CD4-positive, alpha-beta memory T cell (primary cell): ENCODE measurements around the gene ARL15. TPM values are rescaled to one million over a fixed set of nuclear protein-coding genes. Genes with fewer than 3 reads are reported as not detected.
A peak's percentile ranks its signal among the peaks of the same experiment; 100 is the strongest.

Source experiments
- CTCF ChIA-PET: fragments of 350-600 bp; sonication (Branson Sonifier 250); formaldehyde crosslinking; loops from one replicate; lab custom pipeline; 2021; ENCODE audit warnings: inconsistent platforms; ENCODE audit not compliant: partially characterized antibody; lab: Charles Lee
- POLR2A ChIA-PET: fragments of 350-600 bp; sonication (Branson Sonifier 250); formaldehyde crosslinking; loops from one replicate; lab custom pipeline; 2021; ENCODE audit not compliant: partially characterized antibody; lab: Charles Lee
- DNase-seq, 5 donors: peaks; one replicate each; pipeline versions ENCODE4 v3.0.0 to v3.0.0-alpha.2; 2020 to 2022; ENCODE audit warnings: mixed read lengths in 1 of 5
- H3K27ac ChIP-seq: one replicate; pipeline ENCODE4 v1.7.0; 2013; ENCODE audit warnings: low read depth, low read length
- H3K27me3 ChIP-seq: 2 replicates; pipeline ENCODE4 v1.7.0; 2013; ENCODE audit warnings: mild to moderate bottlenecking, low read length, moderate library complexity; ENCODE audit not compliant: insufficient read depth
- H3K36me3 ChIP-seq: 2 replicates; pipeline ENCODE4 v1.7.0; 2013; ENCODE audit warnings: mild to moderate bottlenecking, low read length, moderate library complexity; ENCODE audit not compliant: insufficient read depth
- H3K4me1 ChIP-seq: 2 replicates; pipeline ENCODE4 v1.7.0; 2013; ENCODE audit warnings: mild to moderate bottlenecking, low read length, moderate library complexity; ENCODE audit not compliant: insufficient read depth
- H3K4me3 ChIP-seq, 2 donors: one replicate each; pipeline ENCODE4 v1.7.0; 2013; ENCODE audit warnings: low read length in 2 of 2, mild to moderate bottlenecking in 1 of 2
- H3K9me3 ChIP-seq, 2 donors: one replicate each; pipeline ENCODE4 v1.7.0; 2013; ENCODE audit warnings: low read length in 2 of 2, control low read depth in 1 of 2; ENCODE audit not compliant: control insufficient read depth in 1 of 2
- H3K27ac Mint-ChIP-seq, 7 donors: one replicate each; pipeline ENCODE4 v1.8.0; 2020 to 2021; ENCODE audit warnings: mixed read lengths in 7 of 7, mild to moderate bottlenecking in 6 of 7, inconsistent platforms in 3 of 7, moderate library complexity in 3 of 7
- H3K27me3 Mint-ChIP-seq, 2 donors: one replicate each; pipeline ENCODE4 v1.8.0; 2020 to 2021; ENCODE audit warnings: mixed read lengths in 2 of 2
- H3K36me3 Mint-ChIP-seq, 2 donors: one replicate each; pipeline ENCODE4 v1.8.0; 2020 to 2021; ENCODE audit warnings: mixed read lengths in 2 of 2, inconsistent platforms in 1 of 2, mild to moderate bottlenecking in 1 of 2
- H3K4me1 Mint-ChIP-seq, 4 donors: one replicate each; pipeline ENCODE4 v1.8.0; 2020 to 2021; ENCODE audit warnings: mixed read lengths in 4 of 4, mild to moderate bottlenecking in 1 of 4
- H3K4me3 Mint-ChIP-seq, 8 donors: one replicate each; pipeline ENCODE4 v1.8.0; 2020 to 2021; ENCODE audit warnings: mixed read lengths in 8 of 8, mild to moderate bottlenecking in 7 of 8, moderate library complexity in 6 of 8, inconsistent platforms in 3 of 8
- H3K9me3 Mint-ChIP-seq, 8 donors: one replicate each; pipeline ENCODE4 v1.8.0; 2020 to 2021; ENCODE audit warnings: mixed read lengths in 8 of 8, mild to moderate bottlenecking in 5 of 8, inconsistent platforms in 3 of 8, moderate library complexity in 1 of 8
- intact Hi-C: fragments of 100-400 bp; cut with micrococcal nuclease; formaldehyde crosslinking; loops from one replicate; pipeline ENCODE4 v1.15.1; 2023
- polyA plus RNA-seq, 2 donors: library from polyadenylated mRNA; unstranded; fragments of 300-500 nt; fragmentation: Illumina TruSeq; gene quantifications; one replicate each; pipeline ENCODE4 v1.2.3, GENCODE V29; 2021
- total RNA-seq, 2 experiments: library from RNA; stranded (reverse); gene quantifications; one replicate each; pipeline ENCODE4 v1.2.3, GENCODE V29; 2021

The ARL15 gene
- total and polyA plus RNA-seq, 4 experiments from 2014 or later = 14.0 to 29.8 (median 14.7) TPM

DNA sequence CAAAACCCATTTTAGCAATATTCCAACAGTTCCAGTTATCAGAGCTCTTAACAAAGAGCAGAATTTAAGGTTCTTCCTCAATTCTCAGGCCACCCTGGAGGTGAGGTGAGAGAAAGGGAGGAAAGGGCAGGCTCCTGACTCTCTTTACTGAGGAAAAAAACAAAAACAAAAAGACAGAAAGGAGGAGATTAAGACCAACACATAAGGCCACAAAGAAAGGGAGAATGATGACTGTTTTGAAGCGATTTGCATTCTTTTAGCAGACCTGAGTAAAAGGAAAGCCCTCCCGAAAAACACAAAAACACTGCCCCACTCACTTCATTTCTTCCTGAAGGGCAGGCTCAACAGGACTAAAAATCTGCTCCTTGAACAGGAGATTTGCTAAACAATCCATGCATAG, 300.5 kb downstream of the ARL15 start:
- DNase-seq = no peak
- Mint-ChIP-seq H3K27me3 (no peaks in the 10 kb centered on the region), H3K4me3 (no peak overlapping the region), H3K4me1 (no peaks in the 10 kb centered on the region), H3K27ac (no peak overlapping the region), H3K36me3 (peaks cover 14 to 23% of the 10 kb centered on the region in 2 donors), H3K9me3 (peaks cover 0 to 14% (median 9%) of the 10 kb centered on the region in 8 donors)
- CTCF ChIA-PET = no interaction called here
- POLR2A ChIA-PET = no interaction called here
- Histone ChIP-seq H3K4me1 (no peaks in the 10 kb centered on the region), H3K36me3 (no peaks in the 10 kb centered on the region), H3K27ac (no peak overlapping the region), H3K4me3 (no peak overlapping the region), H3K27me3 (no peaks in the 10 kb centered on the region), H3K9me3 (peaks cover 0 to 4% of the 10 kb centered on the region in 2 donors)
- intact Hi-C loops = no loop called here

DNA sequence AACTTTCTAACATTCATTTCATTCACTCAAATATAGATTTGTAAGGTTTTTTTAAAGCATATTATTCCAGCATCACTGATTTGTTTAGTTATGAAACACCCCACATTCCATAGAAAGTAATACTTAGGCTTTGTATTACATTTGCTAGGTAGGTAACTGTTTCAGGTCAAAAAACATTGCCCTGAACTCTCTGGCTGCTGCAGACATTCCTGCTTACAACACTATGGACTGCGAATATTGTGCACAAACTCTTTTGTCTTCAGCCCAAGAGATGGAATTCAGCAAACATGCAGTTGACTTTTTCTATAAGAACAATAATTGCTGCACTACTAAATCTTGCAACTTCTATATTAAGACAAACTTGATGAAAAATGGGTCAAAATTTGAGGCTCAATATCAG, 301.0 kb downstream of the ARL15 start:
- ChIA-PET CTCF (no interaction called here), POLR2A (no interaction called here)
- H3K36me3 Mint-ChIP-seq = peaks cover 11 to 23% of the 10 kb centered on the region in 2 donors

DNA sequence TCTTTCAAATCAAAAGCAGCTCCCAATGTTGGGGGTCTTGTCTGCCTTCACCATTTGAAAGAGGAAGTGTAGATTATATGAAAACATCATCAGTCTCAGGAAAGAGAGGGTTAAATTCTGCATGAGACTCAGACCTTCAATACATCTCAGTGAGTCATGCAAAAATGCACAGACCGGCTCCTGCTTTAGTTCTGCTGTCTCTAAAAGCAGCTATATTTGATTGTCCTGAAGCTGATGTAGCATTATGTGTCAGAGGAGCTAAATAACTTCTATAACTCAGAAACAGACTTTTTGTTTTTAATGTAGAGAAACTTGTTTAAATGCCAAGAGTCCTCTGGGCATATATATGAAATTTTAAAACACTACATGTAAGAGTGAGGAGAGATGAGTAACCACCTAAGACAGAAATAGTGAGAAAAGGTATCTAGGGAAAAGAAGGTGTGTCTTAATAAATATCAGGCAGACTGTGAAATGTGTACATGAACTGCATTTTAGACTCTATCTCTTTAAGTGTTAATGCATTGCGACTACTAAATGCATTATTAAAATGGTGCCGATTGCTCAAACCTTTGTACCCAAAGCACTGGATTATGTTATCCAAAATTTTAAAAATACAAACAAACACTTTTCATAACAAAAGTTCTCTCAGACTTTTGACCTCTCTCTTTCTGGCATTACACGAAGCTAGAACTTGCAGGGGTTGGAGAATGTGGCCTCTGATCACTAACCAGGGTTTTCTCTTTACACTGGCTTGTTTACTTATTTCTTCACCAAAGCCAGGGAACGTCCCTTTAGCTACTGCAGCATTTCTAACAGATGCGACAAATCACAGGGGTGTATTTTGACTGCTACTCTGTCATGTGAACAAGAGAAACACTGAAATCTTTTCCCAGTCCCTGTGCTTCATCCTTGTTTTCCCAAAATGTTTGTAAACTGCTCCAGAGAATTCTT, 302.3 kb downstream of the ARL15 start:
- H3K36me3 Mint-ChIP-seq = peaks cover 2 to 11% of the 10 kb centered on the region in 2 donors
- no peaks in the 10 kb centered on the region for H3K4me1 ChIP-seq
- no peaks in the 10 kb centered on the region for H3K9me3 ChIP-seq
- H3K4me3 ChIP-seq = no peak overlapping the region
- H3K27ac Mint-ChIP-seq = peak overlapping the region in 1 of 7 donors; percentile 35
- ChIA-PET POLR2A (no interaction called here), CTCF (no interaction called here)
- no peaks in the 10 kb centered on the region for H3K4me1 Mint-ChIP-seq
- no peaks in the 10 kb centered on the region for H3K27me3 ChIP-seq
- peaks cover 0 to 2% (median 0%) of the 10 kb centered on the region in 8 donors for H3K9me3 Mint-ChIP-seq
- H3K27me3 Mint-ChIP-seq = no peaks in the 10 kb centered on the region
- intact Hi-C loops = no loop called here
- no peak overlapping the region for H3K4me3 Mint-ChIP-seq
- no peak overlapping the region for H3K27ac ChIP-seq
- no peak for DNase-seq
- H3K36me3 ChIP-seq = no peaks in the 10 kb centered on the region

More for the DNA sequence above, 301.0 kb downstream of the ARL15 start:
- Mint-ChIP-seq H3K9me3 (peaks cover 0 to 10% (median 6%) of the 10 kb centered on the region in 8 donors), H3K4me3 (no peak overlapping the region), H3K27me3 (no peaks in the 10 kb centered on the region), H3K27ac (no peak overlapping the region), H3K4me1 (no peaks in the 10 kb centered on the region)
- Histone ChIP-seq H3K4me3 (no peak overlapping the region), H3K4me1 (no peaks in the 10 kb centered on the region), H3K9me3 (peaks cover 0 to 4% of the 10 kb centered on the region in 2 donors), H3K36me3 (no peaks in the 10 kb centered on the region), H3K27me3 (no peaks in the 10 kb centered on the region), H3K27ac (no peak overlapping the region)
- intact Hi-C loops = no loop called here
- no peak for DNase-seq

DNA sequence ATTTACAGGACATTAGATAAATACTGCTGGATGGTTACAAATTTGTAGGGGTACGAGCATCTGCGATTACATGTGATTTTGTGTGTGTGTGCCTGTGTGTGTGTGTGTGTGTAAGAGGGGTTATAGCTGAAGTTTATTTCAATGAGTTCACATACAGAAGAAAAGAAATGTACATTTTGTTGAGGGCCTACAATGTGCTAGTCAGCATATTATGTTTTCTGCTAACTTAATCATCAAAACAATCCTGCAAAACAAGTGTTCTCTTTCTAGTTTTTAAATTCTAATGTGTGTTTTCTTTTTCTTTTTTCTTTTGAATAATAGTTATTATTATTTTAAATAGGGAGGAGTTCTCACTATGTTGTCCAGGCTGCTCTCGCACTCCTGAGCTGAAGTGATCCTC, 305.7 kb downstream of the ARL15 start:
- Histone ChIP-seq H3K4me1 (no peaks in the 10 kb centered on the region), H3K36me3 (no peaks in the 10 kb centered on the region), H3K27me3 (no peaks in the 10 kb centered on the region), H3K9me3 (no peaks in the 10 kb centered on the region), H3K4me3 (no peak overlapping the region), H3K27ac (no peak overlapping the region)
- Mint-ChIP-seq H3K9me3 (no peaks in the 10 kb centered on the region), H3K4me3 (no peak overlapping the region), H3K4me1 (no peaks in the 10 kb centered on the region), H3K27me3 (no peaks in the 10 kb centered on the region), H3K27ac (no peak overlapping the region), H3K36me3 (peaks cover 4 to 24% of the 10 kb centered on the region in 2 donors)
- intact Hi-C loops = no loop called here
- ChIA-PET CTCF (no interaction called here), POLR2A (no interaction called here)
- no peak for DNase-seq

DNA sequence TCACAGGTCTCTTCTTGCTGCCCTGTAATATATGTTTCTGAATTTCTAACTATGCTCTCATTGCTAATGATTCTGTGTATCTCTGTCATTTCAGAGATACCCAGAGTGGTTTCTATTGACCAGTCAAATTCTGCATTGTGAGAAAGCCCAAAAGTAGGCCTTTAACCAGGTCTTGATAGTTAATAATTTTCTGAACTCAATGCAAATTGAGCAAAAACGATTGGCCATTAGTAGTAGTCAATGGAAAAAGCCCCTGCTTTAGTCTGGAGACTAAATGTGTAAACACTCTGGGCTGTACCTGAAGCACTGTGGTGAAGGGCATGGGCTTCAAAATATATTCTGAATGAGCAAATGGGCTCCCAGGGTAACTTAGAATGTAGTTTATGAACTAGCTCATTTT, 307.6 kb downstream of the ARL15 start:
- Histone ChIP-seq H3K4me3 (no peak overlapping the region), H3K4me1 (no peaks in the 10 kb centered on the region), H3K9me3 (no peaks in the 10 kb centered on the region), H3K27me3 (no peaks in the 10 kb centered on the region), H3K27ac (no peak overlapping the region), H3K36me3 (no peaks in the 10 kb centered on the region)
- Mint-ChIP-seq H3K27ac (no peak overlapping the region), H3K4me3 (no peak overlapping the region), H3K27me3 (no peaks in the 10 kb centered on the region), H3K9me3 (no peaks in the 10 kb centered on the region), H3K4me1 (peaks cover 0 to 5% (median 1%) of the 10 kb centered on the region in 4 donors), H3K36me3 (peaks cover 4 to 24% of the 10 kb centered on the region in 2 donors)
- intact Hi-C loops = no loop called here
- CTCF ChIA-PET = interaction anchor here (0.6 kb wide), 1 partner anchor 22 kb away, joined by 4 read pairs; no protein-coding TSS in a partner anchor
- no peak for DNase-seq
- POLR2A ChIA-PET = no interaction called here

DNA sequence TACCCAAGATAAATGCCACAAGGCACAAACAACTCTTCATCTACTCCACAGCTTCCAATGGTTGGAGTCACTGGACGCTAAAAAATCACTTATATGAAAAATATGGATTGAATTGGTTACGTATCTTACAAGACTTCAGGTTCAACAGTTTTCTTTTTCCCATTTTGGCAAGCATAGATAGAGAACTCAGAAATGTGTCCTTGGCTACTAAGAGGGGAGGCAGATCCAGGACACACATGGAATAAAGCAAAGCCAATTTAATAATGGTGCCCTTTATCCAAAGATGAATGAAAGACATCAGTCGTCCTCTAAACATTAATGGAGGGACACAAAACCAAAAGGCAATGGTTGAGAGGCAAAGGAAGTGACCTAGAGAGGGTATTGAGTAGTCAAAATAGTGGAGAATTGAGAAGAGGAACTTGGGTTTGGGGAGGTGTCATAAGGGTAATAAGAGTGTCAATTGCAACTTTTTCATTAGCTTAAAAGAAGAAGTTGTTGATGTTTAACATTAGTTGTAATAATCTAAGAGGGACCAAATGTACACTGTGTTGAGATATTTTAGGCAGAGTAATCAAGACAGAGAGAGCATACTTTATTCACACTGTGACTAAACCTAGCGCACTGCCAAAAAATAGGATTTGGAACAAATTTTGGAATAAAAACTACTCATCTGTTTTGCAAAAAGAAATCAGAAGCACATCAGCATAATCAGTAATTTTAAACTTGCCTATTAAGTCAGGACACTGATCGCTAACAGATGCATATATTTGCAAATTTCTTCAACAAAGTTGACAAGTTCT, 308.2 kb downstream of the ARL15 start:
- no peak overlapping the region for H3K27ac ChIP-seq
- intact Hi-C loops = no loop called here
- Mint-ChIP-seq H3K4me1 (peaks cover 0 to 5% (median 1%) of the 10 kb centered on the region in 4 donors), H3K36me3 (peaks cover 4 to 24% of the 10 kb centered on the region in 2 donors), H3K27me3 (no peaks in the 10 kb centered on the region), H3K27ac (no peak overlapping the region), H3K4me3 (no peak overlapping the region), H3K9me3 (no peaks in the 10 kb centered on the region)
- no peaks in the 10 kb centered on the region for H3K27me3 ChIP-seq
- no peak overlapping the region for H3K4me3 ChIP-seq
- no peaks in the 10 kb centered on the region for H3K36me3 ChIP-seq
- ChIA-PET CTCF (no interaction called here), POLR2A (no interaction called here)
- H3K4me1 ChIP-seq = no peaks in the 10 kb centered on the region
- no peak for DNase-seq
- no peaks in the 10 kb centered on the region for H3K9me3 ChIP-seq

DNA sequence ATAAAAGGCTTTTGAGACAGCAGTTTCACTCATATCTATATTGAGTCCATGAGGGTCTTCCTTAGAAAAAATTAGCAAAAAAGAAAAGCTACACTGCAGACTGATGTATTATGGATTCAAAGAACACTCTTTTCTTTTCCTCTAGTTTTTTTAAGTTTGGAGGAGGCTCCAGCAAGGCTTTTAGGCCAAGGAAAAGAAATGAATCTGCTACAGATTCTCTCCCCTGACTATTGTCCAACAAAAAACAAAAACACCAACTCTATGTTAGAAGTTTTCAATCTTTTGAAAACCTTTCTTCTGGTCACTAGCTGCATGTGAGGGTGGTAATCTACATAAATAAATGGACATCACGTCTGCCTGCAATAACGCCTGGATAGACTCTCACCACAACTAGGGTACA, 310.4 kb downstream of the ARL15 start:
- Mint-ChIP-seq H3K4me1 (peaks cover 0 to 5% (median 1%) of the 10 kb centered on the region in 4 donors), H3K4me3 (no peak overlapping the region), H3K27me3 (no peaks in the 10 kb centered on the region), H3K27ac (no peak overlapping the region), H3K36me3 (peaks cover 4 to 29% of the 10 kb centered on the region in 2 donors), H3K9me3 (no peaks in the 10 kb centered on the region)
- POLR2A ChIA-PET = no interaction called here
- no peak for DNase-seq
- no peak overlapping the region for H3K27ac ChIP-seq
- H3K36me3 ChIP-seq = no peaks in the 10 kb centered on the region
- CTCF ChIA-PET = no interaction called here
- H3K4me1 ChIP-seq = no peaks in the 10 kb centered on the region
- no peak overlapping the region for H3K4me3 ChIP-seq
- no peaks in the 10 kb centered on the region for H3K27me3 ChIP-seq
- intact Hi-C loops = no loop called here
- H3K9me3 ChIP-seq = no peaks in the 10 kb centered on the region
